B cell (primary cell): ENCODE results near the gene DIP2B. TPM values are rescaled to one million over a fixed set of nuclear protein-coding genes. Genes with fewer than 3 reads are reported as not detected.

Experiments
- ATAC-seq: fragments of 200-7000 bp; cut with Tn5 transposase; one replicate; pipeline ENCODE4 v1.10.0; 2021; ENCODE audit warnings: low read depth, mild to moderate bottlenecking, moderate number of reproducible peaks, moderate library complexity
- CTCF ChIA-PET: fragments of 350-600 bp; sonication (Branson Sonifier 250); formaldehyde crosslinking; loops from one replicate; lab custom pipeline; 2021; ENCODE audit warnings: antibody characterized with exemption, inconsistent platforms; lab: Charles Lee
- POLR2A ChIA-PET: fragments of 350-600 bp; sonication (Branson Sonifier 250); formaldehyde crosslinking; loops from one replicate; lab custom pipeline; 2021; ENCODE audit warnings: antibody characterized with exemption; lab: Charles Lee
- DNase-seq: peaks from one replicate; pipeline ENCODE4 v3.0.0; 2013
- H2AFZ ChIP-seq: 2 replicates; pipeline ENCODE4 v1.6.1; 2012; ENCODE audit warnings: mild to moderate bottlenecking, low read depth, low read length; ENCODE audit not compliant: insufficient read depth, poor library complexity, severe bottlenecking
- H3K27ac ChIP-seq, 2 donors: 1 replicate in 1 of 2; 2 replicates in 1 of 2; pipeline ENCODE4 v1.5.1; 2012 to 2013; ENCODE audit warnings: low read length in 2 of 2, mild to moderate bottlenecking in 2 of 2, moderate library complexity in 1 of 2
- H3K27me3 ChIP-seq, 4 experiments: fragments of 200-600 bp in 1 of 4; sonication (generic) in 1 of 4; replicated peaks in 1 of 4; 1 replicate in 2 of 4; 2 replicates in 2 of 4; pipeline versions ENCODE4 v1.6.1 to v1.7.0; 2013 to 2016; ENCODE audit warnings: low read length in 3 of 4, mild to moderate bottlenecking in 2 of 4, mixed read lengths in 1 of 4, moderate library complexity in 1 of 4; ENCODE audit not compliant: insufficient read depth in 4 of 4, control insufficient read depth in 3 of 4; ENCODE audit errors: control extremely low read depth in 1 of 4
- H3K36me3 ChIP-seq, 2 experiments: replicated peaks in 1 of 2; 1 replicate in 1 of 2; 2 replicates in 1 of 2; pipeline versions ENCODE4 v1.6.1 to v1.7.1; 2013; ENCODE audit warnings: low read length in 1 of 2; ENCODE audit not compliant: insufficient read depth in 2 of 2, control insufficient read depth in 1 of 2; ENCODE audit errors: control extremely low read depth in 1 of 2, extremely low read depth in 1 of 2
- H3K4me1 ChIP-seq, 2 donors: fragments of 200-600 bp in 1 of 2; sonication (generic) in 1 of 2; 1 replicate in 1 of 2; 2 replicates in 1 of 2; pipeline versions ENCODE4 v1.5.1 to v1.6.1; 2013 to 2017; ENCODE audit warnings: low read length in 2 of 2; ENCODE audit not compliant: control insufficient read depth in 2 of 2, insufficient read depth in 2 of 2
- H3K4me2 ChIP-seq: replicated peaks from 2 replicates; pipeline ENCODE3; 2012; ENCODE audit warnings: mild to moderate bottlenecking, low read depth, low read length; ENCODE audit not compliant: poor library complexity, severe bottlenecking
- H3K4me3 ChIP-seq, 5 experiments: fragments of 200-600 bp in 1 of 5; sonication (generic) in 1 of 5; 1 replicate in 3 of 5; 2 replicates in 2 of 5; pipeline versions ENCODE4 v1.5.1 to v1.7.0; 2011 to 2016; ENCODE audit warnings: low read length in 4 of 5, mild to moderate bottlenecking in 4 of 5, low read depth in 2 of 5, control low read depth in 1 of 5, moderate library complexity in 1 of 5; ENCODE audit not compliant: insufficient read depth in 1 of 5; ENCODE audit errors: control extremely low read depth in 1 of 5, extremely low read depth in 1 of 5
- H3K79me2 ChIP-seq: fragments of 200-600 bp; sonication (generic); one replicate; pipeline ENCODE4 v1.6.0; 2016; ENCODE audit warnings: low read length; ENCODE audit not compliant: control insufficient read depth, insufficient read depth
- H3K9ac ChIP-seq: fragments of 200-600 bp; sonication (generic); 2 replicates; pipeline ENCODE4 v1.6.1; 2017; ENCODE audit warnings: mild to moderate bottlenecking, low read length, moderate library complexity
- H3K9me3 ChIP-seq, 3 donors: one replicate each; pipeline versions ENCODE4 v1.6.1 to v1.7.1; 2013; ENCODE audit warnings: low read length in 2 of 3; ENCODE audit not compliant: control insufficient read depth in 2 of 3, insufficient read depth in 1 of 3; ENCODE audit errors: control extremely low read depth in 1 of 3
- H4K20me1 ChIP-seq: 2 replicates; pipeline ENCODE4 v1.6.0; 2012; ENCODE audit warnings: mild to moderate bottlenecking, low read length; ENCODE audit not compliant: insufficient read depth, control insufficient read depth, poor library complexity, severe bottlenecking
- H3K27ac Mint-ChIP-seq: one replicate; pipeline ENCODE4 v1.8.0; 2021; ENCODE audit warnings: mixed read lengths
- H3K27me3 Mint-ChIP-seq: one replicate; pipeline ENCODE4 v1.8.0; 2021; ENCODE audit warnings: mixed read lengths
- H3K4me1 Mint-ChIP-seq: one replicate; pipeline ENCODE4 v1.8.0; 2021; ENCODE audit warnings: mixed read lengths
- H3K4me3 Mint-ChIP-seq: one replicate; pipeline ENCODE4 v1.8.0; 2021; ENCODE audit warnings: mixed read lengths
- H3K9me3 Mint-ChIP-seq: one replicate; pipeline ENCODE4 v1.8.0; 2022; ENCODE audit warnings: mixed read lengths; ENCODE audit not compliant: insufficient read depth
- EZH2 ChIP-seq: IDR thresholded peaks from 2 replicates; pipeline ENCODE4 v1.6.1; 2012; ENCODE audit warnings: borderline replicate concordance, low read depth, mild to moderate bottlenecking, moderate library complexity, low read length; ENCODE audit not compliant: insufficient read depth, poor library complexity, severe bottlenecking
- WGBS: methylation state at CpG from one replicate; pipeline ENCODE4 v1.1.5; 2013; ENCODE audit warnings: missing lambda C conversion rate; ENCODE audit not compliant: insufficient coverage; 5-methylcytosine and 5-hydroxymethylcytosine counted together
- intact Hi-C: fragments of 100-400 bp; cut with micrococcal nuclease; formaldehyde crosslinking; loops from one replicate; pipeline ENCODE4 v1.10.0; 2022
- polyA plus RNA-seq: library from polyadenylated mRNA; depleted of rRNA; stranded (reverse); fragments of >200 nt; gene quantifications from 2 replicates; pipeline ENCODE4 v1.2.3, GENCODE V29; 2012
- total RNA-seq, 2 donors: library from RNA; stranded (reverse); fragments of 120-200 nt in 1 of 2; gene quantifications; 1 replicate in 1 of 2; 2 replicates in 1 of 2; pipeline versions ENCODE4 v1.2.3 to v1.2.4, GENCODE V29; 2013 to 2022
- TF ChIP-seq, protein P1 (sequence below): fragments of 200-600 bp; IDR thresholded peaks from one replicate; pipeline ENCODE4 v1.8.0; 2022; ENCODE audit warnings: antibody characterized with exemption, mild to moderate bottlenecking

DIP2B gene
- total and polyA plus RNA-seq, 2 donors (not counting 1 experiment from before 2014, with no cell fraction given), result 16.4 to 38.8 TPM

- 80% methylated on average over 1 of the region's 3 CpGs for WGBS
- Histone ChIP-seq H3K27ac (no peak overlapping the region), H3K27me3 (no peaks in the 10 kb centered on the region), H3K4me3 (no peak overlapping the region), H2AFZ (no peak overlapping the region), H3K9ac (no peak overlapping the region), H4K20me1 (peaks cover 50% of the 10 kb centered on the region), H3K9me3 (no peaks in the 10 kb centered on the region), H3K4me2 (no peak overlapping the region), H3K79me2 (peaks cover 98% of the 10 kb centered on the region), H3K36me3 (peaks cover 5 to 8% of the 10 kb centered on the region in 2 experiments), H3K4me1 (peaks cover 0 to 11% of the 10 kb centered on the region in 2 donors)
- ATAC-seq, result no peak
- ChIA-PET POLR2A (no interaction called here), CTCF (interaction anchor here (0.5 kb wide), 1 partner anchor 92 kb away, joined by 5 read pairs; no protein-coding TSS in a partner anchor)
- no peak overlapping the region for H3K4me3 Mint-ChIP-seq
- TF ChIP-seq, protein P1, sequence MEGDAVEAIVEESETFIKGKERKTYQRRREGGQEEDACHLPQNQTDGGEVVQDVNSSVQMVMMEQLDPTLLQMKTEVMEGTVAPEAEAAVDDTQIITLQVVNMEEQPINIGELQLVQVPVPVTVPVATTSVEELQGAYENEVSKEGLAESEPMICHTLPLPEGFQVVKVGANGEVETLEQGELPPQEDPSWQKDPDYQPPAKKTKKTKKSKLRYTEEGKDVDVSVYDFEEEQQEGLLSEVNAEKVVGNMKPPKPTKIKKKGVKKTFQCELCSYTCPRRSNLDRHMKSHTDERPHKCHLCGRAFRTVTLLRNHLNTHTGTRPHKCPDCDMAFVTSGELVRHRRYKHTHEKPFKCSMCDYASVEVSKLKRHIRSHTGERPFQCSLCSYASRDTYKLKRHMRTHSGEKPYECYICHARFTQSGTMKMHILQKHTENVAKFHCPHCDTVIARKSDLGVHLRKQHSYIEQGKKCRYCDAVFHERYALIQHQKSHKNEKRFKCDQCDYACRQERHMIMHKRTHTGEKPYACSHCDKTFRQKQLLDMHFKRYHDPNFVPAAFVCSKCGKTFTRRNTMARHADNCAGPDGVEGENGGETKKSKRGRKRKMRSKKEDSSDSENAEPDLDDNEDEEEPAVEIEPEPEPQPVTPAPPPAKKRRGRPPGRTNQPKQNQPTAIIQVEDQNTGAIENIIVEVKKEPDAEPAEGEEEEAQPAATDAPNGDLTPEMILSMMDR, result no peak
- no peak overlapping the region for H3K27ac Mint-ChIP-seq
- peaks cover 31% of the 10 kb centered on the region for H3K4me1 Mint-ChIP-seq
- H3K27me3 Mint-ChIP-seq, result no peaks in the 10 kb centered on the region
- DNase-seq, result no peak
- intact Hi-C loops, result no loop called here
- no peaks in the 10 kb centered on the region for H3K9me3 Mint-ChIP-seq
These were observed 108.1 kb downstream of the DIP2B start for GRCh38 chr12:50612882-50613281.

DNA sequence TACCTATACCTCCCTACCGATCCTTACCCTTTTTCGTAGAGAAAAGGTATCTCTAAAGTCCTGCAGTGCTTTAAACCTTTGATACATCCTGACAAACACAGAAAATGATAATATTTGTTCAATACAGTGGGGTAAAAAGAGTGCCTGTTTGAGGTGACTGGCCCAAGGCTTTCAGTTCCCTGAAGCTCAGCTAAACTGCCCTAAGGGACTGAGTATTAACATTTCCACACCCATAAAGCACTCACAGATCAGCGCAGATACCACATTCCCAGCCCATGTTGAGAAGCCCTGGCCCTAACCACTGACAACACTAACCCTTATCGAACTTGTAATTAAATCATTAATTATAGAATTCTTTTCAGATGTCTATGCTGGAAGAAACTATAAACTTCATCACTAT, 108.7 kb downstream of the DIP2B start:
- H3K27ac Mint-ChIP-seq, result no peak overlapping the region
- WGBS, result 60% methylated on average over 1 of the region's 4 CpGs
- no peak for TF ChIP-seq EZH2
- TF ChIP-seq, protein P1, result no peak
- POLR2A ChIA-PET, result no interaction called here
- Histone ChIP-seq H3K79me2 (peaks cover 98% of the 10 kb centered on the region), H3K27ac (no peak overlapping the region), H3K9me3 (no peaks in the 10 kb centered on the region), H3K27me3 (no peaks in the 10 kb centered on the region), H4K20me1 (peaks cover 52% of the 10 kb centered on the region), H3K36me3 (peaks cover 4 to 8% of the 10 kb centered on the region in 2 experiments), H3K4me1 (peaks cover 0 to 11% of the 10 kb centered on the region in 2 donors), H3K4me2 (no peak overlapping the region), H2AFZ (no peak overlapping the region), H3K4me3 (no peak overlapping the region), H3K9ac (no peak overlapping the region)
- ATAC-seq (no peak), DNase-seq (no peak)
- CTCF ChIA-PET, result interaction anchor here (0.5 to 0.6 kb wide), 2 partner anchors 93 to 1819 kb away, joined by 3 to 5 read pairs; no protein-coding TSS in a partner anchor
- H3K9me3 Mint-ChIP-seq, result no peaks in the 10 kb centered on the region
- no peaks in the 10 kb centered on the region for H3K27me3 Mint-ChIP-seq
- peaks cover 35% of the 10 kb centered on the region for H3K4me1 Mint-ChIP-seq
- intact Hi-C loops, result no loop called here
- no peak overlapping the region for H3K4me3 Mint-ChIP-seq
